ENCODE measurements around the gene GPR176.

DNA sequence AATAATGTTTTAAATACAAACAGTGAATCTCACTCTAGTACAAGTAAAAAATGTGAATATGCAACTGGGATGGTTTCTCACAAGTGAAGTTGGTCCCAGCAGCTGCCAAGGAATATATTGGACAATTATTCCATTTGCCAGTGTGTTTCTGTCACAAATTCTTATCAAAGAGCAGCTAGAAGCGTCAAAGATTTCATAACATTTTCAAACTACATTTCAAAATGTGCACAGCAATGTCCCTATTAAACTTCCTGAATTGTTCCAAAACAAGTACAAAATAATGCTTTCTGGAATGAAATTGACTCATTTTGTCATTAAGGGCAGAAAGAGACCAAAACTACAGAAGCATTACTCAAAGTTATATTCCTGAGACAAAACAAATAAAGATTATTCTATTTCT, 38.3 kb downstream of the GPR176 start:
- TF ChIP-seq, protein P1, sequence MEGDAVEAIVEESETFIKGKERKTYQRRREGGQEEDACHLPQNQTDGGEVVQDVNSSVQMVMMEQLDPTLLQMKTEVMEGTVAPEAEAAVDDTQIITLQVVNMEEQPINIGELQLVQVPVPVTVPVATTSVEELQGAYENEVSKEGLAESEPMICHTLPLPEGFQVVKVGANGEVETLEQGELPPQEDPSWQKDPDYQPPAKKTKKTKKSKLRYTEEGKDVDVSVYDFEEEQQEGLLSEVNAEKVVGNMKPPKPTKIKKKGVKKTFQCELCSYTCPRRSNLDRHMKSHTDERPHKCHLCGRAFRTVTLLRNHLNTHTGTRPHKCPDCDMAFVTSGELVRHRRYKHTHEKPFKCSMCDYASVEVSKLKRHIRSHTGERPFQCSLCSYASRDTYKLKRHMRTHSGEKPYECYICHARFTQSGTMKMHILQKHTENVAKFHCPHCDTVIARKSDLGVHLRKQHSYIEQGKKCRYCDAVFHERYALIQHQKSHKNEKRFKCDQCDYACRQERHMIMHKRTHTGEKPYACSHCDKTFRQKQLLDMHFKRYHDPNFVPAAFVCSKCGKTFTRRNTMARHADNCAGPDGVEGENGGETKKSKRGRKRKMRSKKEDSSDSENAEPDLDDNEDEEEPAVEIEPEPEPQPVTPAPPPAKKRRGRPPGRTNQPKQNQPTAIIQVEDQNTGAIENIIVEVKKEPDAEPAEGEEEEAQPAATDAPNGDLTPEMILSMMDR (IDR thresholded peaks at IDR 0.05): no peak
- TF ChIP-seq POLR2A (IDR thresholded peaks at IDR 0.05): no peak

Data from ovary (tissue), 3 donors.